GM23248 (cell line): Measurements from ENCODE around the gene ACOT13. TPM values are rescaled to one million over a fixed set of nuclear protein-coding genes. Genes with fewer than 3 reads are reported as not detected.

Experiments used
- DNase-seq: peaks from one replicate; pipeline ENCODE4 v3.0.0-alpha.2; 2015
- H2AFZ ChIP-seq: fragments of 200-600 bp; sonication (generic); 2 replicates; pipeline ENCODE4 v1.6.1; 2016; ENCODE audit warnings: antibody characterized with exemption
- H3F3A ChIP-seq: fragments of 200-600 bp; sonication (generic); 2 replicates; pipeline ENCODE4 v1.6.1; 2016; ENCODE audit warnings: mild to moderate bottlenecking, antibody characterized with exemption, mixed run types; ENCODE audit not compliant: insufficient read depth
- H3K27ac ChIP-seq: fragments of 200-600 bp; sonication (generic); 2 replicates; pipeline ENCODE4 v1.5.1; 2016; ENCODE audit warnings: mild to moderate bottlenecking
- H3K27me3 ChIP-seq: fragments of 200-600 bp; sonication (generic); replicated peaks from 2 replicates; pipeline ENCODE4 v1.6.1; 2016; ENCODE audit warnings: mild to moderate bottlenecking; ENCODE audit not compliant: insufficient read depth
- H3K36me3 ChIP-seq: fragments of 200-600 bp; sonication (generic); 2 replicates; pipeline ENCODE4 v1.6.1; 2016; ENCODE audit warnings: low read depth, mild to moderate bottlenecking
- H3K4me1 ChIP-seq: fragments of 200-600 bp; sonication (generic); 2 replicates; pipeline ENCODE4 v1.6.1; 2016; ENCODE audit warnings: mild to moderate bottlenecking; ENCODE audit not compliant: insufficient read depth
- H3K4me2 ChIP-seq: fragments of 200-600 bp; sonication (generic); one replicate; pipeline ENCODE4 v1.6.1; 2016; ENCODE audit warnings: mild to moderate bottlenecking; ENCODE audit not compliant: unreplicated experiment
- H3K4me3 ChIP-seq: fragments of 200-600 bp; sonication (generic); 2 replicates; pipeline ENCODE4 v1.5.1; 2016; ENCODE audit warnings: mild to moderate bottlenecking
- H3K79me2 ChIP-seq: fragments of 200-600 bp; sonication (generic); 2 replicates; pipeline ENCODE4 v1.6.1; 2016; ENCODE audit warnings: mild to moderate bottlenecking; ENCODE audit not compliant: insufficient read depth
- H3K9ac ChIP-seq: fragments of 200-600 bp; sonication (generic); 2 replicates; pipeline ENCODE4 v1.6.1; 2016; ENCODE audit warnings: mild to moderate bottlenecking
- H3K9me2 ChIP-seq: fragments of 200-600 bp; sonication (generic); 2 replicates; pipeline ENCODE4 v1.6.1; 2016; ENCODE audit warnings: mixed run types, mild to moderate bottlenecking, moderate library complexity; ENCODE audit not compliant: insufficient read depth
- H3K9me3 ChIP-seq: fragments of 200-600 bp; sonication (generic); one replicate; pipeline ENCODE4 v1.6.1; 2017; ENCODE audit warnings: low read depth
- H4K20me1 ChIP-seq: fragments of 200-600 bp; sonication (generic); 2 replicates; pipeline ENCODE4 v1.6.0; 2016; ENCODE audit not compliant: insufficient read depth
- EZH2 ChIP-seq: fragments of 200-600 bp; sonication (generic); IDR thresholded peaks from 2 replicates; pipeline ENCODE4 v1.6.1; 2018; ENCODE audit warnings: antibody characterized with exemption, mild to moderate bottlenecking; ENCODE audit not compliant: insufficient read depth, poor library complexity, severe bottlenecking
- EZH2phosphoT487 ChIP-seq: fragments of 200-600 bp; sonication (generic); IDR thresholded peaks from 2 replicates; pipeline ENCODE4 v1.6.1; 2018; ENCODE audit warnings: antibody characterized with exemption, moderate library complexity, mild to moderate bottlenecking, low read depth; ENCODE audit not compliant: insufficient read depth
- WGBS, 2 experiments: methylation state at CpG; one replicate each; pipeline ENCODE4 v1.1.6; 2015 to 2017; ENCODE audit warnings: low lambda C conversion rate in 2 of 2, low coverage in 1 of 2; ENCODE audit errors: missing lambda C conversion rate in 2 of 2; 5-methylcytosine and 5-hydroxymethylcytosine counted together
- in situ Hi-C: fragments of 300-500 bp; cut with MboI; formaldehyde crosslinking; loops from 2 replicates; pipeline ENCODE4 v1.15.0; 2020
- polyA plus RNA-seq: library from polyadenylated mRNA; unstranded; fragments of >200 nt; fragmentation: Nextera tagmentation; extraction: Ambion mirVana; gene quantifications from 2 replicates; pipeline ENCODE4 v1.2.1, GENCODE V29; 2016
- total RNA-seq: library from RNA; depleted of rRNA; stranded (reverse); fragments of >200 nt; shearing (Covaris generic); gene quantifications from 2 replicates; pipeline ENCODE4 v1.2.3, GENCODE V29; 2014

Gene ACOT13
- total and polyA plus RNA-seq, 2 experiments from 2014 or later = 3.4 to 26.2 TPM

DNA sequence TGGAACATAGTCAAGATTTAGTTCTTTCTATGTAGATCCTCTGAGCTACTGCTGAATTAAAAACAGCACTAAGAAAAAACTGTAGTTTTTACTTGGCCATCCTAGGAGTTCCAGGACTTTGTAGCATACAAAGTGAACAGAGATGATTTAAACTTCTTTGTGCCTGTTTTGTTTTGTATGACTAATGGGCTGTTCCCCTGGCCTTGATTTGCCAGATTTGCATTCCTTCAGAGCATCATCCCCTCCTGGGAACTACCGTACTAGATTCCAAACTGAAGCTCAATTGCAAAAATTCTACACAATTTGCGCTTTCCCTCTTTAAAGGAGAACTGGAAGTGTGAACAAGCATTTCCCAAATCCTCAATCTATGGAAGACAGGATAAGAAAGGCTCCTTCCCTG is 23.1 kb downstream of the ACOT13 start:
- Histone ChIP-seq H3K4me3 (no peak overlapping the region), H3F3A (no peaks in the 10 kb centered on the region), H3K79me2 (no peaks in the 10 kb centered on the region), H2AFZ (no peak overlapping the region), H3K9ac (no peak overlapping the region), H3K4me2 (no peak overlapping the region), H3K27ac (no peak overlapping the region), H3K9me2 (no peaks in the 10 kb centered on the region), H4K20me1 (no peaks in the 10 kb centered on the region), H3K4me1 (0 out of 2 replicates have a peak, but pooled peaks cover 6% of the 10 kb centered on the region), H3K9me3 (no peaks in the 10 kb centered on the region), H3K36me3 (no peaks in the 10 kb centered on the region), H3K27me3 (no peaks in the 10 kb centered on the region)
- TF ChIP-seq EZH2phosphoT487 (no peak), EZH2 (no peak)
- peak; percentile 55 for DNase-seq
- 45 to 54% methylated on average over 2 of the region's 2 CpGs for WGBS, 2 experiments
- in situ Hi-C loops = loop anchor here (5.0 to 10.0 kb wide), 2 partner anchors 108 to 255 kb away; no protein-coding TSS in a partner anchor

DNA sequence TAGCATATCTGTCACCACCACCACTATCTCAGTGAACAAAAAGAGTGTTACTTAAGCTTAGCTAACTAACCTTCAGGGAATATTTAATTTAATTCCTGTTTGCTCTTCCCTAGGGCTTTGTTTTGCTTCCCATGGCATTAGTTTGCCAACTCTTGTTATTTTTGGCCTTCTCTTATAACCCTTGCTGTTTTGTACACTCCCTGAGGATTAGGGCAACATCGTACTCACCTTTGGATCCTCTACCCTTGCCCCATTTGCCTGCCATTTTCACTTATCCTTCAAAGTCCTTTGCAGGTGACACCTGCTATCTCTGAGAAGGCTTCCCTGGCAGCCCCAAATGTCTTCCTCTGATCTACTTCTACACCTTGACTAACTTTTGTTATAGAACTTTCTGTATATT is 23.7 kb downstream of the ACOT13 start:
- no peaks in the 10 kb centered on the region for H3K9me3 ChIP-seq
- no peaks in the 10 kb centered on the region for H4K20me1 ChIP-seq
- 81 to 96% methylated on average over 1 of the region's 1 CpG for WGBS, 2 experiments
- in situ Hi-C loops = loop anchor here (5.0 to 10.0 kb wide), 2 partner anchors 108 to 256 kb away; no protein-coding TSS in a partner anchor
- H2AFZ ChIP-seq = no peak overlapping the region
- H3K9me2 ChIP-seq = no peaks in the 10 kb centered on the region
- no peak overlapping the region for H3K4me2 ChIP-seq
- no peaks in the 10 kb centered on the region for H3K36me3 ChIP-seq
- TF ChIP-seq EZH2phosphoT487 (no peak), EZH2 (no peak)
- H3K4me1 ChIP-seq = 0 out of 2 replicates have a peak, but pooled peaks cover 6% of the 10 kb centered on the region
- no peak overlapping the region for H3K9ac ChIP-seq
- no peak overlapping the region for H3K27ac ChIP-seq
- no peaks in the 10 kb centered on the region for H3K79me2 ChIP-seq
- DNase-seq = no peak
- H3K27me3 ChIP-seq = no peaks in the 10 kb centered on the region
- no peak overlapping the region for H3K4me3 ChIP-seq
- no peaks in the 10 kb centered on the region for H3F3A ChIP-seq

DNA sequence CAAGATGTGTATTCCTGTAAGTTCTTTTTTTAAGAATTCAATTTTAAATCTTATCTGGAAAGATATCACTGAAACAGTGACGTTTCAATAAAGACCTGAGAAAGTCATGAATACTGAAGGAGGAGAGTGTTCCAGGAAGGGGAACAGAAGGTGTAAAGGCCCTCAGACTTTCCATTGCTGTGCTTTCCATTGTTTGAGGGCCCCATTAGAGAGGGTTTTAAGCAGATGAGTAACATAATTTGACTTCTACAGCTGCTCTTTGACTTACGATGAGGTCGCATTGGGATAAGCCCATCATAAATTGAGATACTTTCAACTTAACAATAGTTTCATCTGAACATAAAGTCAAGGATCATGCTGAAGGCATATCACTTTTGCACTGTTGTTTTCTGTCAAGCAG is 24.7 kb downstream of the ACOT13 start:
- no peaks in the 10 kb centered on the region for H3K36me3 ChIP-seq
- no peaks in the 10 kb centered on the region for H3K27me3 ChIP-seq
- in situ Hi-C loops = loop anchor here (5.0 to 10.0 kb wide), 2 partner anchors 109 to 257 kb away; no protein-coding TSS in a partner anchor
- no peak overlapping the region for H2AFZ ChIP-seq
- H3K4me1 ChIP-seq = 0 out of 2 replicates have a peak, but pooled peaks cover 6% of the 10 kb centered on the region
- no peak overlapping the region for H3K27ac ChIP-seq
- no peak for TF ChIP-seq EZH2
- no peak for TF ChIP-seq EZH2phosphoT487
- H3K9ac ChIP-seq = no peak overlapping the region
- no peaks in the 10 kb centered on the region for H3K9me3 ChIP-seq
- H3K9me2 ChIP-seq = no peaks in the 10 kb centered on the region
- no peak for DNase-seq
- WGBS, 2 experiments = 83 to 85% methylated on average over 3 of the region's 3 CpGs
- no peaks in the 10 kb centered on the region for H4K20me1 ChIP-seq
- 0 out of 2 replicates have a peak, but pooled peaks cover 4% of the 10 kb centered on the region for H3F3A ChIP-seq
- H3K4me2 ChIP-seq = no peak overlapping the region
- no peak overlapping the region for H3K4me3 ChIP-seq
- no peaks in the 10 kb centered on the region for H3K79me2 ChIP-seq

DNA sequence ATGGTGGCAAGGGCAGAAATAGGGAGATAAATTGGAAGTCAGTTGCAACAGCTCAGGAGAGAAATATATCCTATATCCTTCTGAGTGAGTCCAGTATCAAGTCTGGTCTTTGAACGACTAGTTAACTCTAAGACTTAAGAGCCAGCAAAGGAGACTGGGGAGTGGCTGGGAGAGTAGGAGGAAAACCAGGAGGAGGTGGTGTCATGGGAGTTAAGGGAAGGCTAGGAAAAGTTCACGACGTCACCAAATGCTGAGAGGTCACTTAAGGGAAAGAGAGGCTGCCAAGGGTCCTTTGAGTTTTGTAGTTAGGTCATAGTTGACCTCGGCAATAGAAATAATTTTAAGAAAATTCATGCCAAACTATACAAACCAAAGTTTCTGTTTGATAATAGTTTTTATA is 25.1 kb downstream of the ACOT13 start:
- TF ChIP-seq EZH2 = no peak
- no peak for TF ChIP-seq EZH2phosphoT487
- Histone ChIP-seq H3K27me3 (no peaks in the 10 kb centered on the region), H4K20me1 (no peaks in the 10 kb centered on the region)

More for the DNA sequence above, 25.1 kb downstream of the ACOT13 start:
- Histone ChIP-seq H3K36me3 (no peaks in the 10 kb centered on the region), H3K9me3 (no peaks in the 10 kb centered on the region), H3K4me2 (no peak overlapping the region), H3F3A (0 out of 2 replicates have a peak, but pooled peaks cover 4% of the 10 kb centered on the region), H2AFZ (no peak overlapping the region), H3K27ac (no peak overlapping the region), H3K4me3 (no peak overlapping the region), H3K9ac (no peak overlapping the region), H3K4me1 (0 out of 2 replicates have a peak, but pooled peaks cover 6% of the 10 kb centered on the region), H3K9me2 (no peaks in the 10 kb centered on the region), H3K79me2 (no peaks in the 10 kb centered on the region)
- 85 to 86% methylated on average over 4 of the region's 4 CpGs for WGBS, 2 experiments
- no peak for DNase-seq
- in situ Hi-C loops = loop anchor here (5.0 to 10.0 kb wide), 2 partner anchors 110 to 257 kb away; no protein-coding TSS in a partner anchor
